Activated naive CD4-positive, alpha-beta T cell (primary cell): Measurements from ENCODE around the gene KDM7A.

ENCODE experiments used
- DNase-seq, 4 experiments: peaks; one replicate each; lab custom pipeline; 2025; lab: John Stamatoyannopoulos, UW

Gene KDM7A

GRCh38 chr7:140082770-140083169, 94.0 kb downstream of the KDM7A start:
- DNase-seq, result no peak

GRCh38 chr7:140081774-140082425, 94.9 kb downstream of the KDM7A start:
- no peak for DNase-seq

GRCh38 chr7:140080919-140081318, 95.9 kb downstream of the KDM7A start:
- DNase-seq, result no peak

GRCh38 chr7:140079121-140079536, 97.7 kb downstream of the KDM7A start:
- no peak for DNase-seq

- DNase-seq, result no peak
These were observed 98.4 kb downstream of the KDM7A start for GRCh38 chr7:140078392-140078791.

- no peak for DNase-seq
These were observed 102.0 kb downstream of the KDM7A start for GRCh38 chr7:140074780-140075179.

- no peak for DNase-seq
These were observed 106.2 kb downstream of the KDM7A start for GRCh38 chr7:140070546-140070945.

- no peak for DNase-seq
These were observed 107.4 kb downstream of the KDM7A start for GRCh38 chr7:140069298-140069949.

- no peak for DNase-seq
These were observed 108.8 kb downstream of the KDM7A start for GRCh38 chr7:140068033-140068432.

- no peak for DNase-seq
These were observed 109.7 kb downstream of the KDM7A start for GRCh38 chr7:140067052-140067451.

- DNase-seq, result peak; percentile 34 to 84 (median 54)
These were observed 114.1 kb downstream of the KDM7A start, which contains the start of gene PARP12 for GRCh38 chr7:140062528-140063299. TSS of gene PARP12 (minus strand) at chr7:140062951. CDS start at chr7:140062847, 104 bp downstream.

- DNase-seq, result peak in 1 of 4 experiments; percentile 47
These were observed 114.7 kb downstream of the KDM7A start for GRCh38 chr7:140062118-140062527.

- no peak for DNase-seq
These were observed 115.2 kb downstream of the KDM7A start for GRCh38 chr7:140061607-140061930.

GRCh38 chr7:140060788-140061606, 115.8 kb downstream of the KDM7A start:
- DNase-seq, result no peak

- no peak for DNase-seq
These were observed 116.5 kb downstream of the KDM7A start for GRCh38 chr7:140060243-140060630.

GRCh38 chr7:140059273-140060242, 117.2 kb downstream of the KDM7A start:
- DNase-seq, result peak in 1 of 4 experiments; percentile 17

- DNase-seq, result no peak
These were observed 118.3 kb downstream of the KDM7A start for GRCh38 chr7:140058517-140058916.

- DNase-seq, result no peak
These were observed 119.6 kb downstream of the KDM7A start for GRCh38 chr7:140057143-140057535.

GRCh38 chr7:140056431-140057142, 120.2 kb downstream of the KDM7A start:
- DNase-seq, result no peak

- no peak for DNase-seq
These were observed 121.0 kb downstream of the KDM7A start for GRCh38 chr7:140055833-140056232.
